ENCODE data around the gene IFNK.

GRCh38 chr9:27511771-27512170, 12.3 kb upstream of the IFNK start:
- TF ChIP-seq, protein P1, sequence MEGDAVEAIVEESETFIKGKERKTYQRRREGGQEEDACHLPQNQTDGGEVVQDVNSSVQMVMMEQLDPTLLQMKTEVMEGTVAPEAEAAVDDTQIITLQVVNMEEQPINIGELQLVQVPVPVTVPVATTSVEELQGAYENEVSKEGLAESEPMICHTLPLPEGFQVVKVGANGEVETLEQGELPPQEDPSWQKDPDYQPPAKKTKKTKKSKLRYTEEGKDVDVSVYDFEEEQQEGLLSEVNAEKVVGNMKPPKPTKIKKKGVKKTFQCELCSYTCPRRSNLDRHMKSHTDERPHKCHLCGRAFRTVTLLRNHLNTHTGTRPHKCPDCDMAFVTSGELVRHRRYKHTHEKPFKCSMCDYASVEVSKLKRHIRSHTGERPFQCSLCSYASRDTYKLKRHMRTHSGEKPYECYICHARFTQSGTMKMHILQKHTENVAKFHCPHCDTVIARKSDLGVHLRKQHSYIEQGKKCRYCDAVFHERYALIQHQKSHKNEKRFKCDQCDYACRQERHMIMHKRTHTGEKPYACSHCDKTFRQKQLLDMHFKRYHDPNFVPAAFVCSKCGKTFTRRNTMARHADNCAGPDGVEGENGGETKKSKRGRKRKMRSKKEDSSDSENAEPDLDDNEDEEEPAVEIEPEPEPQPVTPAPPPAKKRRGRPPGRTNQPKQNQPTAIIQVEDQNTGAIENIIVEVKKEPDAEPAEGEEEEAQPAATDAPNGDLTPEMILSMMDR (IDR thresholded peaks at IDR 0.05; ENCODE audit: low read depth, low read length): no peak
- no peak for TF ChIP-seq EZH2phosphoT487 (IDR thresholded peaks at IDR 0.05; ENCODE audit: low read depth)

All from OCI-LY3 (cell line).